DOHH2 (cell line): ENCODE data around the gene EHHADH.
"Not testable (repeated sequence)": the region's sequence is repeated elsewhere in the genome, so short reads cannot be mapped to it uniquely, and the experiment has no call there.

Experiments used
- H3F3A ChIP-seq: fragments of 200-600 bp; sonication (generic), shearing (Covaris generic); 2 replicates; pipeline ENCODE4 v1.6.0; 2016; ENCODE audit warnings: antibody characterized with exemption, mild to moderate bottlenecking; ENCODE audit not compliant: control insufficient read depth, insufficient read depth
- H3K27ac ChIP-seq: fragments of 200-600 bp; sonication (generic); 2 replicates; pipeline ENCODE4 v1.5.1; 2014; ENCODE audit warnings: low read depth, mild to moderate bottlenecking, low read length, moderate library complexity
- H3K27me3 ChIP-seq: fragments of 200-600 bp; sonication (generic); 2 replicates; pipeline ENCODE4 v1.6.1; 2014; ENCODE audit warnings: mild to moderate bottlenecking, low read length, mixed read lengths; ENCODE audit not compliant: control insufficient read depth
- H3K36me3 ChIP-seq: fragments of 200-600 bp; sonication (generic); 2 replicates; pipeline ENCODE4 v1.6.1; 2014; ENCODE audit warnings: mild to moderate bottlenecking, low read length, moderate library complexity, mixed read lengths; ENCODE audit not compliant: control insufficient read depth
- H3K4me1 ChIP-seq: fragments of 200-600 bp; sonication (generic); 2 replicates; pipeline ENCODE4 v1.6.1; 2014; ENCODE audit warnings: mild to moderate bottlenecking, low read length, mixed read lengths; ENCODE audit not compliant: control insufficient read depth
- H3K4me2 ChIP-seq: fragments of 200-600 bp; sonication (generic); 2 replicates; pipeline ENCODE4 v1.6.0; 2014; ENCODE audit warnings: mild to moderate bottlenecking, low read length, moderate library complexity
- H3K4me3 ChIP-seq: fragments of 200-600 bp; sonication (generic); 2 replicates; pipeline ENCODE4 v1.5.1; 2014; ENCODE audit warnings: mild to moderate bottlenecking, low read length, mixed read lengths
- H3K79me2 ChIP-seq: fragments of 200-600 bp; sonication (generic); 2 replicates; pipeline ENCODE4 v1.6.1; 2014; ENCODE audit warnings: mild to moderate bottlenecking, low read length, mixed read lengths; ENCODE audit not compliant: control insufficient read depth
- H3K9me2 ChIP-seq: fragments of 200-600 bp; sonication (generic); replicated peaks from 2 replicates; pipeline ENCODE4 v1.6.1; 2014; ENCODE audit warnings: mild to moderate bottlenecking, low read length, mixed read lengths; ENCODE audit not compliant: control insufficient read depth
- H3K9me3 ChIP-seq: fragments of 200-600 bp; sonication (generic); 2 replicates; pipeline ENCODE4 v1.6.1; 2014; ENCODE audit warnings: antibody characterized with exemption, low read length, mixed read lengths; ENCODE audit not compliant: control insufficient read depth, insufficient read depth
- H4K20me1 ChIP-seq: fragments of 200-600 bp; sonication (generic); 2 replicates; pipeline ENCODE4 v1.6.0; 2014; ENCODE audit warnings: low read depth, mild to moderate bottlenecking, antibody characterized with exemption, low read length, moderate library complexity; ENCODE audit not compliant: control insufficient read depth, insufficient read depth
- EZH2phosphoT487 ChIP-seq: fragments of 200-600 bp; sonication (generic); IDR thresholded peaks from 2 replicates; pipeline ENCODE4 v1.6.1; 2017; ENCODE audit warnings: borderline replicate concordance, mild to moderate bottlenecking, antibody characterized with exemption, low read length, moderate library complexity, mixed read lengths
- TF ChIP-seq, protein P1 (sequence below): fragments of 200-600 bp; sonication (generic); IDR thresholded peaks from one replicate; pipeline ENCODE4 v1.5.1; 2014; ENCODE audit warnings: antibody characterized with exemption, mild to moderate bottlenecking, low read depth, low read length; ENCODE audit not compliant: poor library complexity, severe bottlenecking

Gene EHHADH

DNA sequence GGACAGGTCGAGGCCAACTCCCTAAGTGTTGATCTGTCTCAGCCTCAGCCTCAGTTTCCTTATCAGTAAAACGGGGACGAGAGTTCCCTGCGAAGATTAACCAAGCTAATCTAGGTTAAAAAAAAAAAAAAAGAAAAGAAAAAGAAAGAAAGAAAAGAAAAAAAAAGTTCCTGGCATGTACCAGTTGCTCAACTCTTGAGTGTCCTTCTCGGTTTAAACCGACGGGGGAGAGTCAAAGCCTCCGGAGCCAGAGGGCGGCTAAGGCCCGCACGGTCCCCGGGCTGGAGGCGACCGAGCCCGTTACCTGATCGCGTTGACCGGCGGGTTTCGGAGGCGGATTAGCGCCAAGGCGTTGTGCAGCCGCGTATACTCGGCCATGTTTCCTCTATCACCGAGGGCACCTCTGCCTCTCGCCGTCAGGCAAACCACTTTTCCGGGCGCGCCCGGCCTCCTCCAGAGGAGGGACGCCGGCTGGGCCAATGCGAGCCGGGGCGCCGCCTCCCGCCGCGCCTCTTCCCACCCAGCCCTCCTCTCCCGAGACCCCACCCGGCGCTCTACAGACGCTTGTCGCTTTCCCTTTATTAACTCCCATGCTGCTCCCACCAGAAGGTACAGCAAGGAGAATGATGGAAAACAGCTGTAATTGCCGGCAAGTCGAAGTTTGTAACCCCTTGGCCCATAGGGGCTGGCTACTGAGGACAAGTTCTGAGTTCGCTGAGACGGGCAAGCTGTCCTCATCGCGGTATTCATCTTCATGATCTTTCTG is at the start of gene EHHADH:
EHHADH (minus strand) TSS at position 405 of the 766 bp plus-strand sequence; CDS start at position 378, 27 bp downstream.
- no peaks in the 10 kb centered on the region for H3K36me3 ChIP-seq

DNA sequence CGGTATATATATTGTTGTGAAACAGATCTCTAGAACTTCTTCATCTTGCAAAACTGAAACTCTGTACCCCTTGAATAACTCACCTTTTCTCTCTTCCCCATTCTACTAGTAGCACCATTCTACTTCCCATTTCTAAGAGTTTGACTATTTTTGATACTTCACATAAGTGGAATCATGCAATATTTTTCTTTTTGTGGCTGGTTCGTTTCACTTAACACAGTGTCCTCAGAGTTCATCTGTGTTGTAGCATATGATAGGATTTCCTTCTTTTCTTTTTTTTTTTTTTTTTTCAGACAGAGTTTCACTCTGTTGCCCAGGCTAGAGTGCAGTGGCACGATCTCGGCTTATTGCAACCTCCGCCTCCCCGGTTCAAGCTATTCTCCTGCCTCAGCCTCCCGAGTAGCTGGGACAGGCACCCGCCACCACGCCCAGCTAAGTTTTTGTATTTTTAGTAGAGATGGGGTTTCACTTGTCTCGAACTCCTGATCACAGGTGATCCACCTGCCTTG is 46.1 kb upstream of the EHHADH start:
- Histone ChIP-seq H3K4me2 (peak overlapping the region; percentile 32), H3K4me1 (peaks cover 20% of the 10 kb centered on the region)
- not testable (repeated sequence) for H3K79me2 ChIP-seq, H3K4me3 ChIP-seq, H4K20me1 ChIP-seq, H3K27ac ChIP-seq, H3K9me2 ChIP-seq, H3K27me3 ChIP-seq, H3K36me3 ChIP-seq, H3K9me3 ChIP-seq, H3F3A ChIP-seq

More for the DNA sequence above, at the start of gene EHHADH:
- Histone ChIP-seq H3K4me3 (0 out of 2 replicates have a peak within 1 kb of the TSS, but pooled peaks have one; percentile 15), H3K79me2 (no peaks in the 10 kb centered on the region), H3F3A (no peaks in the 10 kb centered on the region), H3K27me3 (peaks cover 9% of the 10 kb centered on the region), H3K9me2 (no peaks in the 10 kb centered on the region), H3K27ac (no peak within 1 kb of the TSS), H4K20me1 (no peaks in the 10 kb centered on the region), H3K4me1 (no peaks in the 10 kb centered on the region), H3K4me2 (0 out of 2 replicates have a peak within 1 kb of the TSS, but pooled peaks have one; percentile 8), H3K9me3 (no peaks in the 10 kb centered on the region)
- TF ChIP-seq EZH2phosphoT487, result no peak; the same call in 1 of the 2 replicates
- TF ChIP-seq, protein P1, sequence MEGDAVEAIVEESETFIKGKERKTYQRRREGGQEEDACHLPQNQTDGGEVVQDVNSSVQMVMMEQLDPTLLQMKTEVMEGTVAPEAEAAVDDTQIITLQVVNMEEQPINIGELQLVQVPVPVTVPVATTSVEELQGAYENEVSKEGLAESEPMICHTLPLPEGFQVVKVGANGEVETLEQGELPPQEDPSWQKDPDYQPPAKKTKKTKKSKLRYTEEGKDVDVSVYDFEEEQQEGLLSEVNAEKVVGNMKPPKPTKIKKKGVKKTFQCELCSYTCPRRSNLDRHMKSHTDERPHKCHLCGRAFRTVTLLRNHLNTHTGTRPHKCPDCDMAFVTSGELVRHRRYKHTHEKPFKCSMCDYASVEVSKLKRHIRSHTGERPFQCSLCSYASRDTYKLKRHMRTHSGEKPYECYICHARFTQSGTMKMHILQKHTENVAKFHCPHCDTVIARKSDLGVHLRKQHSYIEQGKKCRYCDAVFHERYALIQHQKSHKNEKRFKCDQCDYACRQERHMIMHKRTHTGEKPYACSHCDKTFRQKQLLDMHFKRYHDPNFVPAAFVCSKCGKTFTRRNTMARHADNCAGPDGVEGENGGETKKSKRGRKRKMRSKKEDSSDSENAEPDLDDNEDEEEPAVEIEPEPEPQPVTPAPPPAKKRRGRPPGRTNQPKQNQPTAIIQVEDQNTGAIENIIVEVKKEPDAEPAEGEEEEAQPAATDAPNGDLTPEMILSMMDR, result no peak

DNA sequence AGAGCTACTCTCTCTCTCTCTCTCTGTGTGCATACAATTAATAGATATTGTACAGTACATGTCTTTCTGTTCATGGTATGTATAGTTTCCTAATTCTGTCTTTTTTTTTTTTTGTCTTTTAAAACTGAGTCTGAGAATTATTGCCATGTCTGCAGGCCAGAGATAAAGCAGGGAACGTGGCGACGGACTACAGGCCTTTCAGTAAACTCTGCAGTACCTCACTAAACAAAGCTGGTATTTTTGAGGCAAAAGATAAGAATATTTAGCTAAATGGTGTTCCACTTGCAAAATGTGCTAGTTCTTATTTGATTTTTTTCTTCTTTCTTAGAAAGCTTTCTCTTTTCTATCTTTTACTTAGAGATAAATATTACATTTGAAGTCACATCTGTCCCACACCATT is 44.0 kb upstream of the EHHADH start:
- Histone ChIP-seq H3K36me3 (no peaks in the 10 kb centered on the region), H3K4me3 (no peak overlapping the region), H3K4me1 (peaks cover 20% of the 10 kb centered on the region), H3K27ac (no peak overlapping the region), H3K79me2 (no peaks in the 10 kb centered on the region), H4K20me1 (no peaks in the 10 kb centered on the region), H3F3A (no peaks in the 10 kb centered on the region), H3K4me2 (no peak overlapping the region), H3K9me3 (no peaks in the 10 kb centered on the region), H3K27me3 (no peaks in the 10 kb centered on the region), H3K9me2 (no peaks in the 10 kb centered on the region)
- TF ChIP-seq EZH2phosphoT487, result no peak
- TF ChIP-seq, protein P1, result no peak

DNA sequence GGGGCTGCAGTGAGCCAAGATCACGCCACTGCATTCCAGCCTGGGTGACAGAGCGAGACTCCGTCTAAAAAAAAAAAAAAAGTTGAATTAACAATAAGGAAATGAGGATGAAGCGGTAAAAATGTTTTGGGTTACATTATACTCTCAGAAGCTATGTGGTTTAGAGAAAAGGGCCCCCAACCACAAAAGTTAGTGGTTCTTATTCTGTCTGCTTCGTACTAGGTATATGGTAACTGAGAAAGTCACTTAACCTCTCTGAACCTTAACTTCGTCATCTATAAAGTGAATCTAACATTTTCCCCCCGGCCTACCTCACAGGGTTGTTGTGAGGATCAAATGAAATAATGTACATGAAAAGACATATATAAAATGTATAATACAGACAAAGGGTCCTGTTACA is 38.4 kb upstream of the EHHADH start:
- H3K4me2 ChIP-seq, result no peak overlapping the region
- H3K27ac ChIP-seq, result no peak overlapping the region
- H3K4me3 ChIP-seq, result no peak overlapping the region
- no peaks in the 10 kb centered on the region for H3K9me2 ChIP-seq
- no peaks in the 10 kb centered on the region for H4K20me1 ChIP-seq
- H3F3A ChIP-seq, result no peaks in the 10 kb centered on the region
- no peaks in the 10 kb centered on the region for H3K4me1 ChIP-seq
- H3K36me3 ChIP-seq, result no peaks in the 10 kb centered on the region
- no peaks in the 10 kb centered on the region for H3K79me2 ChIP-seq
- H3K27me3 ChIP-seq, result no peaks in the 10 kb centered on the region
- TF ChIP-seq EZH2phosphoT487, result no peak
- TF ChIP-seq, protein P1, result no peak
- H3K9me3 ChIP-seq, result no peaks in the 10 kb centered on the region
